H54 (cell line): ENCODE data around the gene METTL6.
A peak's percentile ranks its signal among the peaks of the same experiment; 100 is the strongest.
"Not testable (repeated sequence)": the region's sequence is repeated elsewhere in the genome, so short reads cannot be mapped to it uniquely, and the experiment has no call there.

Experiments used
- DNase-seq: peaks from one replicate; pipeline ENCODE4 v3.0.0; 2011; ENCODE audit warnings: low spot score, mixed read lengths; ENCODE audit not compliant: insufficient read length
- FAIRE-seq: peaks from 3 replicates; lab custom pipeline; 2011; peaks lifted over from hg19 to GRCh38; lab: Jason Lieb, UNC
- POLR2A ChIP-seq: IDR thresholded peaks from 2 replicates; pipeline ENCODE4 v1.6.1; 2011; ENCODE audit warnings: low read depth, mild to moderate bottlenecking, low read length

The METTL6 gene

GRCh38 chr3:15438983-15439382, 11.6 kb upstream of the METTL6 start:
- FAIRE-seq: no peak
- no peak for TF ChIP-seq POLR2A
- no peak for DNase-seq

GRCh38 chr3:15436246-15436645, 8.9 kb upstream of the METTL6 start:
- no peak for FAIRE-seq
- TF ChIP-seq POLR2A: no peak
- no peak for DNase-seq

GRCh38 chr3:15434756-15435155, 7.4 kb upstream of the METTL6 start:
- no peak for TF ChIP-seq POLR2A
- no peak for DNase-seq
- no peak for FAIRE-seq

GRCh38 chr3:15433531-15433930, 6.2 kb upstream of the METTL6 start:
- no peak for TF ChIP-seq POLR2A
- FAIRE-seq: no peak
- DNase-seq: no peak

GRCh38 chr3:15431256-15431837, 4.0 kb upstream of the METTL6 start:
- TF ChIP-seq POLR2A: no peak
- no peak for DNase-seq
- no peak for FAIRE-seq

- no peak for FAIRE-seq
- no peak for DNase-seq
- TF ChIP-seq POLR2A: no peak
These were observed 3.3 kb upstream of the METTL6 start for GRCh38 chr3:15430624-15431023.

GRCh38 chr3:15429080-15429479, 1.7 kb upstream of the METTL6 start:
- FAIRE-seq (no peak), DNase-seq (no peak)
- no peak for TF ChIP-seq POLR2A

GRCh38 chr3:15428539-15428938, 1.2 kb upstream of the METTL6 start:
- FAIRE-seq (peak; percentile 72), DNase-seq (peak; percentile 41)

GRCh38 chr3:15427981-15428380, 637 bp upstream of the METTL6 start:
- FAIRE-seq (no peak), DNase-seq (no peak)
- TF ChIP-seq POLR2A: no peak

More at GRCh38 chr3:15428539-15428938, 1.2 kb upstream of the METTL6 start:
- TF ChIP-seq POLR2A: no peak

GRCh38 chr3:15426579-15427118, 695 bp downstream of the METTL6 start:
- no peak for TF ChIP-seq POLR2A
- DNase-seq (no peak), FAIRE-seq (no peak)

- FAIRE-seq: peak; percentile 82
- no peak for DNase-seq
- no peak for TF ChIP-seq POLR2A
These were observed 6.5 kb downstream of the METTL6 start for GRCh38 chr3:15420871-15421270.

- not testable (repeated sequence) for FAIRE-seq, DNase-seq
These were observed 16.4 kb downstream of the METTL6 start for GRCh38 chr3:15410966-15411365.

- FAIRE-seq (no peak), DNase-seq (no peak)
- TF ChIP-seq POLR2A: no peak
These were observed 17.6 kb downstream of the METTL6 start for GRCh38 chr3:15409774-15410173.

- TF ChIP-seq POLR2A: no peak
- DNase-seq (no peak), FAIRE-seq (no peak)
These were observed 18.1 kb downstream of the METTL6 start for GRCh38 chr3:15409239-15409638.

- FAIRE-seq (peak; percentile 84), DNase-seq (no peak)
- TF ChIP-seq POLR2A: no peak
These were observed 21.8 kb downstream of the METTL6 start for GRCh38 chr3:15405448-15406050.

- no peak for TF ChIP-seq POLR2A
- no peak for DNase-seq
- FAIRE-seq: no peak
These were observed 22.6 kb downstream of the METTL6 start for GRCh38 chr3:15404767-15405166.
